Right lobe of liver (tissue), 4 donors: ENCODE measurements around the gene NFKBIZ.

Experiments used
- CTCF ChIP-seq, 4 donors: fragments of 200-600 bp in 3 of 4; fragments of 450-650 bp in 1 of 4; IDR thresholded peaks; one replicate each; pipeline versions ENCODE4 v1.5.1 to v1.8.0; 2016 to 2022; ENCODE audit warnings: antibody characterized with exemption in 4 of 4, mild to moderate bottlenecking in 2 of 4
- POLR2A ChIP-seq: fragments of 450-650 bp; IDR thresholded peaks from one replicate; pipeline ENCODE4 v1.6.1; 2017; ENCODE audit warnings: antibody characterized with exemption, mild to moderate bottlenecking
- donor health status: DM: no; HTN: no; CAD: no.
- donor health status: DM: no; HTN: no; CAD: no.
- donor health status: DM: no; HTN: yes; CAD: no.

- TF ChIP-seq CTCF (IDR thresholded peaks at IDR 0.05) (no peak), POLR2A (peak; percentile 100)
Observed at GRCh38 chr3:101848754-101849713, at the start of gene NFKBIZ.
